Ishikawa (cell line): ENCODE results near the gene VSNL1.

Experiments
- CEBPB ChIP-seq: IDR thresholded peaks from 2 replicates; pipeline ENCODE4 v1.6.1; 2012
- CREB1 ChIP-seq: IDR thresholded peaks from 2 replicates; pipeline ENCODE4 v1.6.1; 2012; ENCODE audit warnings: low read depth
- EGR1 ChIP-seq: IDR thresholded peaks from 2 replicates; pipeline ENCODE4 v1.6.1; 2012
- EP300 ChIP-seq: IDR thresholded peaks from 2 replicates; pipeline ENCODE4 v1.6.1; 2012; ENCODE audit warnings: borderline replicate concordance
- FOXM1 ChIP-seq: IDR thresholded peaks from 2 replicates; pipeline ENCODE4 v1.6.1; 2012; ENCODE audit warnings: low read depth, borderline replicate concordance
- MAX ChIP-seq: IDR thresholded peaks from 2 replicates; pipeline ENCODE4 v1.6.1; 2012
- NFIC ChIP-seq: IDR thresholded peaks from 2 replicates; pipeline ENCODE4 v1.6.1; 2012
- RAD21 ChIP-seq: IDR thresholded peaks from 2 replicates; pipeline ENCODE4 v1.6.1; 2012; ENCODE audit warnings: low read depth
- TAF1 ChIP-seq: IDR thresholded peaks from 2 replicates; pipeline ENCODE4 v1.6.1; 2012; ENCODE audit warnings: low read depth, mild to moderate bottlenecking
- TCF12 ChIP-seq: IDR thresholded peaks from 2 replicates; pipeline ENCODE4 v1.6.1; 2012; ENCODE audit warnings: low read depth
- TEAD4 ChIP-seq: IDR thresholded peaks from 2 replicates; pipeline ENCODE4 v1.6.1; 2012
- USF1 ChIP-seq: IDR thresholded peaks from 2 replicates; pipeline ENCODE4 v1.6.1; 2012
- YY1 ChIP-seq: IDR thresholded peaks from 2 replicates; pipeline ENCODE4 v1.6.1; 2012; ENCODE audit warnings: low read depth
- ZBTB7A ChIP-seq: IDR thresholded peaks from 2 replicates; pipeline ENCODE4 v1.6.1; 2012; ENCODE audit warnings: low read depth
- TF ChIP-seq, protein P1 (sequence below): IDR thresholded peaks from 2 replicates; pipeline ENCODE4 v1.6.1; 2012; ENCODE audit warnings: low read depth, mild to moderate bottlenecking

VSNL1 gene

GRCh38 chr2:17573804-17574175 is 33.3 kb downstream of the VSNL1 start:
- TF ChIP-seq ZBTB7A: no peak
- no peak for TF ChIP-seq EGR1
- TF ChIP-seq CEBPB: no peak

DNA sequence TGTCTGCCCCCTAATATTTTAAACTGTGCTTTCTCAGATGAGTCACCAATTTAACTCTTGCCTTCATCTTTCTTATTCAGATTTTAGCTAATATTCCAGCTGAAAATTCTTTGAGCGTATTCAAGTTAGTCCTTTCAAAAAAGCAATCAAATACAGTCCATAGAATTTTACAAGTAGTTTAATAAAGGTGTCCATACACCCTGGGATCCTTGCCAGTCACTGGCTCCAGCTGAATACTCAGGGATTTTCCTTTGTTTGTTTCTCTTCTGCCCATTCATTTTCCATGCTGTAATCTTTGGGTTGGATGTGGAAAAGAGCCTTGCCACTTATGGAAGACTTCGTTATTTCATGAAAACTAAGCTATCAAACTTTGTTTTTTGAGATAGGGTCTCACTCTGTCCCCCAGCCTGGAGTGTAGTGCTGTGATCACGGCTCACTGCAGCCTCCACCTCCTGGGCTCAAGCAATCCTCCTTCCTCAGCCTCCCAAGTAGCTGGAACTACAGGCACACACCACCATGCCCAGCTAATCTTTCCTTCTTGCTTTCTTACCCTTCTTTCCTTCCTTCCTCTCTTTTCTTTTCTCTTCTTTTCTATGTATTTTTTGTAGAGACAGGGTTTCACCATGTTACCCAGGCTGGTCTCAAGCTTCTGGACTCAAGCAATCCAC is 34.0 kb downstream of the VSNL1 start:
- TF ChIP-seq TCF12: no peak
- no peak for TF ChIP-seq USF1
- TF ChIP-seq CREB1: no peak
- TF ChIP-seq EP300: no peak
- TF ChIP-seq ZBTB7A: no peak
- TF ChIP-seq TEAD4: no peak
- TF ChIP-seq NFIC: no peak
- no peak for TF ChIP-seq EGR1
- TF ChIP-seq RAD21: no peak
- no peak for TF ChIP-seq FOXM1
- TF ChIP-seq TAF1: no peak
- no peak for TF ChIP-seq MAX
- TF ChIP-seq, protein P1, sequence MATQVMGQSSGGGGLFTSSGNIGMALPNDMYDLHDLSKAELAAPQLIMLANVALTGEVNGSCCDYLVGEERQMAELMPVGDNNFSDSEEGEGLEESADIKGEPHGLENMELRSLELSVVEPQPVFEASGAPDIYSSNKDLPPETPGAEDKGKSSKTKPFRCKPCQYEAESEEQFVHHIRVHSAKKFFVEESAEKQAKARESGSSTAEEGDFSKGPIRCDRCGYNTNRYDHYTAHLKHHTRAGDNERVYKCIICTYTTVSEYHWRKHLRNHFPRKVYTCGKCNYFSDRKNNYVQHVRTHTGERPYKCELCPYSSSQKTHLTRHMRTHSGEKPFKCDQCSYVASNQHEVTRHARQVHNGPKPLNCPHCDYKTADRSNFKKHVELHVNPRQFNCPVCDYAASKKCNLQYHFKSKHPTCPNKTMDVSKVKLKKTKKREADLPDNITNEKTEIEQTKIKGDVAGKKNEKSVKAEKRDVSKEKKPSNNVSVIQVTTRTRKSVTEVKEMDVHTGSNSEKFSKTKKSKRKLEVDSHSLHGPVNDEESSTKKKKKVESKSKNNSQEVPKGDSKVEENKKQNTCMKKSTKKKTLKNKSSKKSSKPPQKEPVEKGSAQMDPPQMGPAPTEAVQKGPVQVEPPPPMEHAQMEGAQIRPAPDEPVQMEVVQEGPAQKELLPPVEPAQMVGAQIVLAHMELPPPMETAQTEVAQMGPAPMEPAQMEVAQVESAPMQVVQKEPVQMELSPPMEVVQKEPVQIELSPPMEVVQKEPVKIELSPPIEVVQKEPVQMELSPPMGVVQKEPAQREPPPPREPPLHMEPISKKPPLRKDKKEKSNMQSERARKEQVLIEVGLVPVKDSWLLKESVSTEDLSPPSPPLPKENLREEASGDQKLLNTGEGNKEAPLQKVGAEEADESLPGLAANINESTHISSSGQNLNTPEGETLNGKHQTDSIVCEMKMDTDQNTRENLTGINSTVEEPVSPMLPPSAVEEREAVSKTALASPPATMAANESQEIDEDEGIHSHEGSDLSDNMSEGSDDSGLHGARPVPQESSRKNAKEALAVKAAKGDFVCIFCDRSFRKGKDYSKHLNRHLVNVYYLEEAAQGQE: no peak
- TF ChIP-seq YY1: no peak
- TF ChIP-seq CEBPB: no peak

DNA sequence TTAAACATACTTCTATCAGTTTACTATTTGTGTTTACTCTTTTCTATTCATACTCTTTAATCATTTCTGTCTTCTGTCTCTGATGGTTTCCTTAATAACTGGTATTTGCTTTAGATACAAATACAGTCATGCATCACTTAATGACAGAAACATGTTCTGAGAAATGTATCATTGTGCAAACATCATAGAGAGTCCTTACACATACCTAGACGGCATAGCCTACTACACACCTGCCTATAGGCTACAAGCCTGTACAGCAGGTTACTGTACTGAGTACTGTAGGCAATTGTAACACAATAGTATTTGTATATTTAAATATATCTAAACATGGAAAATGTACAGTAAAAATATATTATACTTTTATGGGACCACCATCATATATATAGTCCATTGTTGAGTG is 36.3 kb downstream of the VSNL1 start:
- TF ChIP-seq FOXM1 (no peak), CEBPB (no peak), TAF1 (no peak), ZBTB7A (no peak), YY1 (no peak), CREB1 (no peak), NFIC (no peak), TEAD4 (no peak), TCF12 (no peak)
- TF ChIP-seq, protein P1: no peak

- TF ChIP-seq FOXM1: no peak
- TF ChIP-seq CEBPB: no peak
- TF ChIP-seq RAD21: no peak
- no peak for TF ChIP-seq NFIC
- no peak for TF ChIP-seq EGR1
- TF ChIP-seq ZBTB7A: no peak
- TF ChIP-seq TEAD4: no peak
- TF ChIP-seq EP300: no peak
- no peak for TF ChIP-seq TAF1
- TF ChIP-seq TCF12: no peak
- TF ChIP-seq CREB1: no peak
- TF ChIP-seq MAX: no peak
- TF ChIP-seq YY1: no peak
Observed at GRCh38 chr2:17578466-17578928, 38.0 kb downstream of the VSNL1 start.

DNA sequence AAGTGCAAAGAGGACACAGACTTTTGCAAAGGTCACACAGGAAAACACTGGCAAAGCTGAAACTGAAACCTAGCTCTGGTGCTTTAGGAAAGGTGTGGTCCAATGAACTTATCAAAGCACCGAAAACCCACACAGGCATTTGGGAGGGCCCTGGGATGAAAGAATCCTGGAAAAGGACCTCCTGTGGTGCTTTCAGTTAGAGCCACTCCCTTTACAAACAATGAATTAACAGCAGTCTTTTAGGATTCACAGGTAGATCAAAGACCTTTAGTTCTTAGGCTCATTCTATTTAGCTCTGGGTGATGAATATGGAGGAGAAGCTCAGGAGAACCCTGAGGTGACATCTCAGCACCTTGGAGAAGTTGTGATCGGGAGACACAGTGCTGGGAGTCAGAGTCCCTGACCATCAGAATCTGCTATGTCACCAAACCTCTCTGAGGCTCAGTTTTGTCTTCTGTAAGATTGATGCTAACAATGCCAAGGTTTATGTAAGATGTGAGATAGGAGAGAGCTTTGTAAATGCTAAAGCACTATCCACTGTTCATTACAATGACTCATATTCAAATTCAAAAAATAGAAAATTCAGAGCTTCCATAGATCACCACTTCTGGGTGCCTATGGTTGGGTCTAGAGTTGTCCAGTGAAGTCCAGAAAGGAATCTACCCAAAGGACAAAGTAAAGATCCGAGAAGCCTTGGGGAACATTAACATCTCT is 39.3 kb downstream of the VSNL1 start:
- TF ChIP-seq MAX: no peak
- no peak for TF ChIP-seq RAD21
- TF ChIP-seq NFIC: no peak

GRCh38 chr2:17580319-17580715 is 39.8 kb downstream of the VSNL1 start:
- TF ChIP-seq ZBTB7A: no peak
- TF ChIP-seq EP300: no peak
- TF ChIP-seq, protein P1: no peak
- no peak for TF ChIP-seq TCF12
- no peak for TF ChIP-seq TAF1
- no peak for TF ChIP-seq CREB1
- no peak for TF ChIP-seq RAD21
- no peak for TF ChIP-seq CEBPB
- no peak for TF ChIP-seq TEAD4
- TF ChIP-seq NFIC: no peak
- no peak for TF ChIP-seq MAX
- no peak for TF ChIP-seq USF1
- no peak for TF ChIP-seq FOXM1
- no peak for TF ChIP-seq YY1
- TF ChIP-seq EGR1: no peak
